ENCODE data around the gene SLC25A39.
"Not testable (repeated sequence)": the region's sequence is repeated elsewhere in the genome, so short reads cannot be mapped to it uniquely, and the experiment has no call there.

The SLC25A39 gene

GRCh38 chr17:44349553-44350070 lies 25.0 kb upstream of the SLC25A39 start:
- no peak for DNase-seq
- peaks cover 37 to 49% of the 10 kb centered on the region in 2 donors for H3K36me3 Mint-ChIP-seq
- H3K4me3 Mint-ChIP-seq: peak overlapping the region; percentile 36 to 54
- no peak overlapping the region for H3K27ac Mint-ChIP-seq
- no peak for ATAC-seq (replicated peaks)
- H3K4me1 Mint-ChIP-seq: peaks cover 39 to 57% of the 10 kb centered on the region in 2 donors
- no peaks in the 10 kb centered on the region for H3K27me3 Mint-ChIP-seq
- H3K9me3 Mint-ChIP-seq: peaks cover 0 to 2% of the 10 kb centered on the region in 2 donors

- peaks cover 0 to 2% of the 10 kb centered on the region in 2 donors for H3K27me3 Mint-ChIP-seq
- H3K27ac Mint-ChIP-seq: peak overlapping the region; percentile 99
Measured at GRCh38 chr17:44348988-44349364, 24.4 kb upstream of the SLC25A39 start.

GRCh38 chr17:44348234-44348987 lies 23.8 kb upstream of the SLC25A39 start:
- Mint-ChIP-seq H3K9me3 (peaks cover 0 to 2% of the 10 kb centered on the region in 2 donors), H3K36me3 (peaks cover 37 to 49% of the 10 kb centered on the region in 2 donors), H3K4me3 (peak overlapping the region; percentile 58 to 61), H3K27ac (peak overlapping the region; percentile 99), H3K4me1 (peaks cover 46 to 69% of the 10 kb centered on the region in 2 donors), H3K27me3 (peaks cover 0 to 8% of the 10 kb centered on the region in 2 donors)
- DNase-seq (peak; percentile 89), ATAC-seq (replicated peaks) (peak; percentile 81 to 84)

More at GRCh38 chr17:44348988-44349364, 24.4 kb upstream of the SLC25A39 start:
- Mint-ChIP-seq H3K9me3 (peaks cover 0 to 2% of the 10 kb centered on the region in 2 donors), H3K4me3 (peak overlapping the region; percentile 58 to 61), H3K4me1 (peaks cover 43 to 64% of the 10 kb centered on the region in 2 donors), H3K36me3 (peaks cover 37 to 49% of the 10 kb centered on the region in 2 donors)
- ATAC-seq (replicated peaks) (no peak), DNase-seq (no peak)

GRCh38 chr17:44347206-44348055 lies 22.8 kb upstream of the SLC25A39 start:
- Mint-ChIP-seq H3K36me3 (peaks cover 30 to 41% of the 10 kb centered on the region in 2 donors), H3K27ac (peak overlapping the region; percentile 99), H3K4me3 (peak overlapping the region; percentile 88 to 92)

GRCh38 chr17:44346064-44346844 lies 21.6 kb upstream of the SLC25A39 start:
- peaks cover 0 to 2% of the 10 kb centered on the region in 2 donors for H3K9me3 Mint-ChIP-seq
- H3K4me3 Mint-ChIP-seq: peak overlapping the region; percentile 88 to 92
- H3K27ac Mint-ChIP-seq: peak overlapping the region; percentile 99
- H3K27me3 Mint-ChIP-seq: peaks cover 0 to 11% of the 10 kb centered on the region in 2 donors
- DNase-seq: no peak
- peaks cover 21 to 31% of the 10 kb centered on the region in 2 donors for H3K36me3 Mint-ChIP-seq
- peaks cover 40 to 70% of the 10 kb centered on the region in 2 donors for H3K4me1 Mint-ChIP-seq
- no peak for ATAC-seq (replicated peaks)

More at GRCh38 chr17:44347206-44348055, 22.8 kb upstream of the SLC25A39 start:
- ATAC-seq (replicated peaks): peak; percentile 42 to 44
- peaks cover 43 to 70% of the 10 kb centered on the region in 2 donors for H3K4me1 Mint-ChIP-seq
- not testable (repeated sequence) for H3K9me3 Mint-ChIP-seq
- H3K27me3 Mint-ChIP-seq: peaks cover 0 to 10% of the 10 kb centered on the region in 2 donors
- DNase-seq: peak; percentile 77

GRCh38 chr17:44345454-44346026 lies 20.9 kb upstream of the SLC25A39 start:
- Mint-ChIP-seq H3K4me3 (peak overlapping the region; percentile 88 to 92), H3K9me3 (peaks cover 0 to 2% of the 10 kb centered on the region in 2 donors), H3K36me3 (peaks cover 19 to 26% of the 10 kb centered on the region in 2 donors), H3K27me3 (peaks cover 0 to 15% of the 10 kb centered on the region in 2 donors), H3K27ac (peak overlapping the region; percentile 95), H3K4me1 (peaks cover 38 to 66% of the 10 kb centered on the region in 2 donors)
- DNase-seq: peak; percentile 61
- peak; percentile 14 to 22 for ATAC-seq (replicated peaks)

- DNase-seq: peak; percentile 87
- Mint-ChIP-seq H3K4me1 (peaks cover 36 to 60% of the 10 kb centered on the region in 2 donors), H3K36me3 (peaks cover 13 to 22% of the 10 kb centered on the region in 2 donors), H3K27ac (peak within 1 kb of the TSS; percentile 95), H3K4me3 (peak within 1 kb of the TSS; percentile 88 to 92), H3K9me3 (peaks cover 0 to 2% of the 10 kb centered on the region in 2 donors), H3K27me3 (peaks cover 0 to 18% of the 10 kb centered on the region in 2 donors)
- ATAC-seq (replicated peaks): peak; percentile 59 to 68
Measured at GRCh38 chr17:44344939-44345453, 20.4 kb upstream of the SLC25A39 start, which contains the start of gene GRN. TSS of gene GRN (plus strand) at chr17:44345302. CDS start at chr17:44349165, 3,863 bp downstream.

GRCh38 chr17:44343510-44344209 lies 19.0 kb upstream of the SLC25A39 start:
- peaks cover 6 to 11% of the 10 kb centered on the region in 2 donors for H3K36me3 Mint-ChIP-seq
- peak overlapping the region; percentile 95 for H3K27ac Mint-ChIP-seq
- peaks cover 27 to 48% of the 10 kb centered on the region in 2 donors for H3K4me1 Mint-ChIP-seq

GRCh38 chr17:44340553-44340952 lies 15.9 kb upstream of the SLC25A39 start:
- not testable (repeated sequence) for H3K9me3 Mint-ChIP-seq; H3K27ac Mint-ChIP-seq; ATAC-seq (replicated peaks); DNase-seq; H3K4me3 Mint-ChIP-seq; H3K36me3 Mint-ChIP-seq
- Mint-ChIP-seq H3K4me1 (peaks cover 13 to 24% of the 10 kb centered on the region in 2 donors), H3K27me3 (peaks cover 3 to 19% of the 10 kb centered on the region in 2 donors)

More at GRCh38 chr17:44343510-44344209, 19.0 kb upstream of the SLC25A39 start:
- H3K9me3 Mint-ChIP-seq: peaks cover 0 to 2% of the 10 kb centered on the region in 2 donors
- no peak overlapping the region for H3K4me3 Mint-ChIP-seq
- DNase-seq: no peak
- ATAC-seq (replicated peaks): no peak
- peaks cover under 1 to 19% of the 10 kb centered on the region in 2 donors for H3K27me3 Mint-ChIP-seq

- H3K36me3 Mint-ChIP-seq: no peaks in the 10 kb centered on the region
- H3K4me3 Mint-ChIP-seq: no peak overlapping the region
- H3K27ac Mint-ChIP-seq: peak overlapping the region; percentile 47
- DNase-seq (no peak), ATAC-seq (replicated peaks) (peak in 1 of 2 donors; percentile 64)
- H3K4me1 Mint-ChIP-seq: peaks cover 5 to 18% of the 10 kb centered on the region in 2 donors
- H3K9me3 Mint-ChIP-seq: no peaks in the 10 kb centered on the region
- peaks cover 3 to 14% of the 10 kb centered on the region in 2 donors for H3K27me3 Mint-ChIP-seq
Measured at GRCh38 chr17:44338702-44339101, 14.1 kb upstream of the SLC25A39 start.

DNA sequence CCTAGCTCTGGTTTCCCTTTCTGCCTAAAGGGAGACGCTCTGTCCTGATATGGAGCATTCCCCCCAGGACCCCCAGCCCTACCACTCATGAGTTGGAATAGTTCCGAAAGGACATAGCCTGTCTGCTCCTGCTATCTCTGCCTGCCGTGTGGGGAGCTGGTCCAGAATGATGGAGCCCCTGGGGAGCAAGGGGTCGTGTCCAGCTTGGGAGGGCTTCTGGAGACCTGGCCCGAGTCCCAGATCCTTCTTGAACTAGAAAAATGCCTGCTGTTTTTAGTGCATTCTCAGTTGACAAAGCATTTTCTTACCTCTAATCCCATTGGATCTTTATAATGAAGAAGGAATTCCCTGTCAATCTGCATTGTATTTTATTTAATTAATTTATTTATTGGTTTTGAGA lies 11.3 kb upstream of the SLC25A39 start:
- no peak for ATAC-seq (replicated peaks)
- Mint-ChIP-seq H3K27me3 (peaks cover 3 to 5% of the 10 kb centered on the region in 2 donors), H3K4me3 (no peak overlapping the region), H3K4me1 (peaks cover 9 to 23% of the 10 kb centered on the region in 2 donors), H3K9me3 (no peaks in the 10 kb centered on the region), H3K27ac (no peak overlapping the region), H3K36me3 (no peaks in the 10 kb centered on the region)
- no peak for DNase-seq

DNA sequence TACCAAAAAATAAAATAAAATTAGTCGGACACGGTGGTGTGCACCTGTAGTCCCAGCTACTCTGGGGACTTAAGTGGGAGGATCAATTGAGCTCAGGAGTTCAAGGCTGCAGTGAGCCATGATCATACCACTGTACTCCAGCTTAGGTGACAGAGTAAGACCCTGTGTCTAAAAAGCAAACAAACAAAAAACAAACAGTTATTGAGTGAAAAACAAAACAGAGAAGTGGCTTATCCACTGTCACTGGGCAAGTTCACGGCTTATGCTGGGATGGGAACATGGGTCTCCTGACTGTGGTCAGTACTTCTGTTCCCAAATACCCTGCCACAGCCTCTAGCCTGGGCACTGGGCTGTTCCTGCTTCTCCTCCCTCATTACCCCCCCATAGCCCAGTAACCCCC lies 10.9 kb upstream of the SLC25A39 start:
- Mint-ChIP-seq H3K4me1 (peaks cover 9 to 23% of the 10 kb centered on the region in 2 donors), H3K9me3 (no peaks in the 10 kb centered on the region), H3K4me3 (no peak overlapping the region), H3K27ac (no peak overlapping the region), H3K36me3 (no peaks in the 10 kb centered on the region), H3K27me3 (peaks cover 3 to 5% of the 10 kb centered on the region in 2 donors)
- DNase-seq (no peak), ATAC-seq (replicated peaks) (no peak)
